HG03175 (cell line): ENCODE measurements around the gene ATAD2B.
A peak's percentile ranks its signal among the peaks of the same experiment; 100 is the strongest.

Experiments used
- ATAC-seq: cut with Tn5 transposase; IDR thresholded peaks from one replicate; pipeline ENCODE4 v1.9.1; 2021; ENCODE audit warnings: mild to moderate bottlenecking, moderate library complexity; ENCODE audit not compliant: unreplicated experiment

ATAD2B gene

GRCh38 chr2:23838996-23839395 lies 87.9 kb downstream of the ATAD2B start:
- no peak for ATAC-seq

DNA sequence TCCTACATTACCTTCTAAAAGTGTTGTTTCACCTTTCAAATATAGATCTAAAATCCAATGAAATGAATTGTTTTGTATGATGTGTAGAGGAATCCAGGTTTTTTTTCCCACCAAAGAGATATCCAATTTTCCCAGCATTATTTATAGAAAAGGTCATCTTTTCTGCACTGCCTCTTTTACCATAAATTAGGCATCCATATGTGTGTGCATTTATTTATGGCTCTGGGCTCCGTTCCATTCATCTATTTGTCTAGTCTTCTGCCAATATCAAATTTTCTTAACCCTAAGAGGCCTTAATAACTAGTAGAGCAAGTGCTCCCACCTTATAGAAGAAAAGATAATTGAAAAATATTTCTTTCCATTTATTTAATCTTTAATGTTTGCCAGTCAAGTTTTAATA lies 88.3 kb downstream of the ATAD2B start:
- ATAC-seq = no peak

- no peak for ATAC-seq
Observed at GRCh38 chr2:23837871-23838270, 89.1 kb downstream of the ATAD2B start.

DNA sequence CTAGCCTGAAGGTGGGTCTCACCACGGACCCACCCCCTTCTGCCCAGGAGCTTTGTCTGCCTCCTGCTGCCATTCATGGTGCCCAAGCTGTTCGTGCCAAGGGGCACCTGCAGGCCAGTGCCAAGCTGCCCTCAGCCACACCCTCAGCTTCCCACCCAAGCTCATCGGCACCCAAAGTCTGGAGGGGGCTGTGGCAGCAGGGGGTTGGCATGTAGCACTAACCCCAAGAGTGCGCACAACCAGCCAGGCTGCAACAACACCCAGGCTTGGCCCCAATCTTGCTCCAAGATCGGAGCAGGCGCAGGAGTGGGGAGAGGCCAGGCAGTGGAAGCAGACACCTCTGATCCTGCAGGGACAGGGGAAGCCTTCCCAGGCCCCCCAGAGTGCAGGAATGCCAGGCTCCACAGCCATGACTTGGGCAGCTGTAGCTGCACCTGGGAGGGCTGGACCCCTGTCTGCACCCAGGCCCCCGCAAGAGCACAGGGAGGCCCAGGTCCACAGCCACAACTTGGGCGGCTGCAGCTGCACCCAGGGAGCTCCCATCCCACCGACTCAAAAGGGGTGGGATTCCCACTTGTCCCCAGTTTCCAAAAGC lies 89.9 kb downstream of the ATAD2B start:
- ATAC-seq = no peak

DNA sequence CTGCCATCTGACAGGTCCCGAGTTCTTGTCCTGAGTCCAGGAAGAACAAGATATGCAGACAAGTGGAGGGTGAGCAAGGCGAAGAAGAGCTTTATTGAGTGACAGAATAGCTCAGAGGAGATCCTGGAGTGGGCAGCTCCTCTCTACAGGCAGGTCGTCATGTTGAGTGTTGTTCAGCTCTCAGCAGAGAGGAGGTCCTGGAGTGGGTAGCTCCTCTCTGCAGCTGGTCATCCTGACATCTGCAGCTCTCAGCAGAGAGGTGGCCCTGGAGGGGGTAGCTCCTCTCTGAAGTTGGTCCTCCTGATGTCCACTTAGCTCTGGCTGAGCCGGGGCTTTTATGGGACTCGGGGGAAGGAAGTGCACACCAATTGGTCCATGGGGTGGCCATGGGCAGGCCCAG lies 90.4 kb downstream of the ATAD2B start:
- ATAC-seq = no peak

DNA sequence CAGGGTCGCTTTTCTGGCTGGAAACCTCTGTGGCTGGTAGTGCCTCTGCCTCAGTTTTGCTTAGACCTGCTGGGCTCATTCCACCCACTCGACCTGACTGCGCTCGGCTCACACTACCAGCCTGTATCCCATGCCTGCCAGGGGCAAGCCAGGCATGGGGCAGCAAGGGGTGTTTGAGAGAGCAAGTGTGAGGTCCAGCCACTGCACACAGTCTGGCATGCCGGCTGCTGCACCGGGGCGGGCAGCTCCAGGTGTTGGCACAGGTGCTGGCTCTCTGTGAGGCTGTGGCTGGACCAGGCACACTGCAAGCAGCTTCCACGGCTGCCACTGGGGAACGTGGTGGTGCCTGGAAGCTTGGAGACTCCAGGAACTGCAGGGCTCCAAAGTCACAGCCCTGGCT lies 90.9 kb downstream of the ATAD2B start:
- ATAC-seq = no peak

- ATAC-seq = no peak
Observed at GRCh38 chr2:23835423-23835822, 91.5 kb downstream of the ATAD2B start.

DNA sequence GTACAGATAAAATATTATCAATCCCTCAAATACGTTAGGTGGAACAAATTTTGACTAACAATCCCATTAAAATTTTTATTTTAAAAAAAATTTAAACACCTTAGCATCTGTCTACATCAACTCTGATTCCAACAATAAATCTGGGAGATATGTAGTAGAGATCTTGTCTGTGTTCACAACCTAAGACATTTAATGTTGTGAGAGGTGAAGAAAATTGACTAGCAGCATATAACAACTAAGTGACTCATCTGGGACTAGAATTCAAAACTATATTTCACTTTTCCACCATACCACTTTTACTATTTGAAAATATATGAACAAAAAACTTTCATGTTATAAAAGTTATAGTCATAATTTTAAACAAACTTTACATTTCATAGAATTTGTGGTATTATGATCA lies 97.9 kb downstream of the ATAD2B start:
- no peak for ATAC-seq

DNA sequence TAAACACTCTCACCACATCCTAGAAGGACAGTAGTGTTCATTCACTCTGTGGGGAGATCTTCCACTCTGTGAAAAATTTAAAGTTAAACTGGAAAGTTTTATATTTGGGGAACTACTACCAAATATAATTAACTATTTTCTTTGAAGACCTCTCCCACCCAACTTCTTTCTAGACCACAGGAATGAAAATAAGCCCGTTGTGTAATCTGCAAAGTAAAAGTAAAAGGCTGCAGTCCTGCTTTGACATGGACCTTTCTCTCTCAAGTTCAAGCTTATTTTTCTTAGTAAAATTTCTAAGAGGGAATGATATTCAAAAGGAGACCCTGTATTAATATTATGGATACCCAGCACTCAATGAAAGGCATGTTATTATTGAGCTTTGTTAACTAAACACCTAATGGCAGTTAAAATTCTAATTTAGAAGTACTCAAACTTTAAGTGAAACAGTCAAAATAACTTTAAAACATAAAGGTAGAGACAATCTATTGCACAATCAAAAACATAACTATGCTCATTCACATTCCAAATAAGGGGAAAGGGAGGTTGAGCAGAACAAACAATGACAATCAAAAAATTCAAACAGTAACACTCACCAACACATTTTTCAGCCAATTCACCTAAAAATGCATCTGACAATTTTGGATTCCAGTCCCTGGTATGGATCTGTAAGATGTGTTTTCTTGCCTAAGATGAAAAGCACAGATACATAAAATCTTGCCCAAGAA lies 98.5 kb downstream of the ATAD2B start:
- no peak for ATAC-seq

GRCh38 chr2:23827287-23827686 lies 99.6 kb downstream of the ATAD2B start:
- no peak for ATAC-seq

GRCh38 chr2:23826771-23827170 lies 100.2 kb downstream of the ATAD2B start:
- no peak for ATAC-seq

DNA sequence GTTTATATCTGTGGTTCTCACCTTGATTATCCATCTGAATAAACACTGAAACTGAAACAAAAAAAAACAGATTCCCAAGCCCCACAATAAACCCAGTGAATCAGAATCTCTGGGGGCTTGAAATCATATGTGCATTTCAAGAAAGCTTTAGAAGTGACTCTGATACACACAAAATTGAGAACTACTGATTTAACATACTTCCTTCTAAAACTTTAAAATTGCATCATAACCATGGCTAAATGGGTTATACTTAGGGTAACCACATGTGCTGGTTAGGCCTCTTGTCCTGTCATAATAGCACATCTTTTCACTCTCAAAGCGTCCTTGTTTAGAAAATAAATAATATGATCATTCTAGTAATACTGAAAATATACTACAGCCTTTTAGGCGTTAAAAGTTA lies 100.9 kb downstream of the ATAD2B start:
- no peak for ATAC-seq

GRCh38 chr2:23824777-23825212 lies 102.1 kb downstream of the ATAD2B start:
- ATAC-seq = peak; percentile 70

DNA sequence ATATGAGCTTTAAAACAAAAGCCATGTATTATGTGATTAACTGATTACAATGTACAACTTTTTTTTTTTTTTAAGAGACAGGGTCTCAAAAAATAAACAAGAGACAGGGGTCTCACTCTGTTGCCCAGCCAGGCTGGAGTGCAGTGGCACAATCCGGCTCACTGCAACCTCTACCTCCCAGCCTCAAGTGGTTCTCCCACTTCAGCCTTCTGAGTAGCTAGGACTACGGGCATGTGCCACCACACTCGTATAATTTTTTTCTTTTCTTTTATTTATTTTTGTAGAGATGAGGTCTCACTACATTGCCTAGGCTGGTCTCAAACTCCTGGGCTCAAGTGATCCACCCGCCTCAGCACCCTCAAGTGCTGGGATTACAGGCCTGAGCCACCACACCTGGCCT lies 103.1 kb downstream of the ATAD2B start:
- no peak for ATAC-seq

- no peak for ATAC-seq
Observed at GRCh38 chr2:23814963-23815362, 112.0 kb downstream of the ATAD2B start.

- no peak for ATAC-seq
Observed at GRCh38 chr2:23813438-23813837, 113.5 kb downstream of the ATAD2B start.

DNA sequence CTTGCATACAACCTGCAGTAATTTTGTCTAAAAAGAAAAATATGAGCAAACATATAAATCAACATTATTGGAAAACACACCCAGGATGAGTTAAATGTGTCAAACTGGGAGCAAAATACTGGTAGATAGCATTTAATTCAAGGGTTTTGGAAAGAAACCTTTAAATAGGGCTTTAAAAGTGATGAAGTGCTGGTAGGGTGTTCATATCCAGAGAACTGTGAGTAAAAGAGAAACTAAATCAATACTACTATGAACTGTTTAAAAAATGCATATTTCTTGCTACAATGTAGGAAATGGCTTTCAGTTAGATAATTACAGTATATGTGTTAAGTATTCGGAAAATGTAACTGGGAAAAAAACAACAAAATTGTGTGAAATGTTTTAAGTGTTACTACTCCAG lies 117.8 kb downstream of the ATAD2B start:
- no peak for ATAC-seq

- no peak for ATAC-seq
Observed at GRCh38 chr2:23806665-23807249, 120.2 kb downstream of the ATAD2B start.

GRCh38 chr2:23806201-23806600 lies 120.7 kb downstream of the ATAD2B start:
- ATAC-seq = no peak

GRCh38 chr2:23803965-23804542 lies 122.9 kb downstream of the ATAD2B start:
- ATAC-seq = no peak

GRCh38 chr2:23803264-23803964 lies 123.5 kb downstream of the ATAD2B start:
- no peak for ATAC-seq
